Retinal pigment epithelial cell (primary cell): ENCODE measurements around the gene CACNG4.

ENCODE experiments used
- DNase-seq: peaks from one replicate; pipeline ENCODE4 v3.0.0-alpha.2; 2010; ENCODE audit warnings: low read depth
- H3K4me3 ChIP-seq: 2 replicates; pipeline ENCODE4 v1.5.1; 2011; ENCODE audit warnings: mild to moderate bottlenecking, low read length, control low read depth, moderate library complexity
- CTCF ChIP-seq: conservative IDR thresholded peaks from 2 replicates; pipeline ENCODE4 v1.5.1; 2011; ENCODE audit warnings: low read depth, low read length, control low read depth, inconsistent platforms

CACNG4 gene

DNA sequence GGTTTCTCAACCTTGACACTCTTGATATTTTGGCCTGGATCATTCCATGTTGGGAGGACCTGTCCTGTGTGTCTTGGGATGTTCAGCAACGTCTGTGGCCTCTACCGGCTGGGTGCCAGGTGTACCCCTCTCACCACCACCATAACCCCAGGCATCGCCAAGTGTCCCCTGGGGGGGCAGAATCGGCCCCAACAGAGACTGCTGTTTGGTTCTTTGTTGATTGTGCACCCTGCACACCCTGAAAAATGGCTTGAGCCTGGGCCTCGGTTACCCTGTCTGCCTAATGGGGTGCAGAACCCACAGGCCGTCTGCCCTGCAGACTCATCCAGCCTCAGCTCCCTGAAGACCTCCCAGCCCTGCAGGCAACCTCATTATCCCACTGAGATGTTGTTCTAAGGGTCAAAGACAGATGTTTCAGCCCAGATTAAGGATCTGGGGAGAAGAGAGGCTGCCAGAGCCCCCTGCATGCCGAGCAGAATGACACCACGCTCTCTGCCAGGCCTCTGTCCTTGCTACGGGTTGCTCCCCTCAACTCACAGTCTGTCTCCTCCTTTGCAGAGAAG is 89.0 kb downstream of the CACNG4 start:
- no peak for TF ChIP-seq CTCF
- DNase-seq: no peak
- no peak overlapping the region for H3K4me3 ChIP-seq

DNA sequence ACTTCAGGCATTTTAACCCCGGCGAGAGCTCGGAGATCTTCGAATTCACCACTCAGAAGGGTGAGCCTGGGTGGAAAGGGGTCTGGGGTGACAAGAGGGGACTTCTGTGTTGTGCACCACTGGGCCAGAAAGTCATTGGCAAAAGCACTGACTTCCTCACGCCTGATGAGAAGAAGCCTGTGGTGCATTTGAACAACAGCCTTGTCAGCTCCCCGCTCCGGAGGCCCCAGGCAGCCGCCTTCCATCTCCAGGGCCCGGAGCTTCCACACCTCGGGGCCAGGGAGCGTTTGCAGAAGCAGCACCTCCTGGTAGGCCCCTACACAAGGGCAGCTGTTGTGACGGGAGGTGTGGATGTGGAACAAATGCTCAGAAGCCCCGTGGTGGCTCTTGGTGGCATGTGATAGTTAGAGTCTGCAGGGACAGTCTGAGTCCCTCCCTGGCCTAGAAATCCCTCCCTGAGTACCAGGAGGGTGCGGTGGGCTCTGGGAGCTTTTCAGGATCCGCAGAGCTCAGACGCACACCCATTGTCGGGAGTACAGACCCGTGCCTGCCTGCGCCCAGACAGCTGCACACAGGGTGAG is 89.6 kb downstream of the CACNG4 start:
- no peak for DNase-seq

DNA sequence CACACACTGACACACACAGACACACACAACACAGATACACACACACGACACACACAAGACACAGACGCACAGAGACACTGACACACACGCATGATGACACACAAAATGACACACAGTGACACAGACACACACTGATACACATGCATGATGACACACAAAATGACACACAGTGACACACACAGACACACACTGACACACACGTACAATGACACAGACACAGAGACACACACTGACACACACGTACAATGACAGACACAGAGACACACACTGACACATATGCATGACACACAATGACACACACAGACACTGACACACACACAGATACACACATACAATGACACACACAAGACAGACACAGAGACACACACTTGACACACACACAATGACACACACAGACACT is 90.1 kb downstream of the CACNG4 start:
- no peak overlapping the region for H3K4me3 ChIP-seq
- no peak for TF ChIP-seq CTCF
- no peak for DNase-seq

More for the DNA sequence above, 89.6 kb downstream of the CACNG4 start:
- H3K4me3 ChIP-seq: no peak overlapping the region
- TF ChIP-seq CTCF: no peak

DNA sequence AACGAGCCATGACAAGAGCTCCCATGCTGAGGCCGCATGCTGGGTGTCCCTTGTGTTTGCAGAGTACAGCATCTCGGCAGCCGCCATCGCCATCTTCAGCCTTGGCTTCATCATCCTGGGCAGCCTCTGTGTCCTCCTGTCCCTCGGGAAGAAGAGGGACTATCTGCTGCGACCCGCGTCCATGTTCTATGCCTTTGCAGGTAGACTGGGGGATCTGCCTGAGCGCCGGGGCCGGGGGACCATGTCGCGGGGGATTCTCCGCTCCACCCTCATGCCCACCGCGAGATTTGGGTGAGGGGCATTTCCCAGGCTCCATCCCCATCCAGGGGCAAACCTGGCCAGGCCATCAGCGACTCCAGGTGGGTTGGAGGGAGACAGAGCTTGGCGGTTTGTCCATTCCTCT is 90.5 kb downstream of the CACNG4 start:
- H3K4me3 ChIP-seq: no peak overlapping the region
- no peak for DNase-seq
- no peak for TF ChIP-seq CTCF

GRCh38 chr17:67055811-67056745 is 91.6 kb downstream of the CACNG4 start:
- no peak for TF ChIP-seq CTCF
- no peak for DNase-seq
- no peak overlapping the region for H3K4me3 ChIP-seq

DNA sequence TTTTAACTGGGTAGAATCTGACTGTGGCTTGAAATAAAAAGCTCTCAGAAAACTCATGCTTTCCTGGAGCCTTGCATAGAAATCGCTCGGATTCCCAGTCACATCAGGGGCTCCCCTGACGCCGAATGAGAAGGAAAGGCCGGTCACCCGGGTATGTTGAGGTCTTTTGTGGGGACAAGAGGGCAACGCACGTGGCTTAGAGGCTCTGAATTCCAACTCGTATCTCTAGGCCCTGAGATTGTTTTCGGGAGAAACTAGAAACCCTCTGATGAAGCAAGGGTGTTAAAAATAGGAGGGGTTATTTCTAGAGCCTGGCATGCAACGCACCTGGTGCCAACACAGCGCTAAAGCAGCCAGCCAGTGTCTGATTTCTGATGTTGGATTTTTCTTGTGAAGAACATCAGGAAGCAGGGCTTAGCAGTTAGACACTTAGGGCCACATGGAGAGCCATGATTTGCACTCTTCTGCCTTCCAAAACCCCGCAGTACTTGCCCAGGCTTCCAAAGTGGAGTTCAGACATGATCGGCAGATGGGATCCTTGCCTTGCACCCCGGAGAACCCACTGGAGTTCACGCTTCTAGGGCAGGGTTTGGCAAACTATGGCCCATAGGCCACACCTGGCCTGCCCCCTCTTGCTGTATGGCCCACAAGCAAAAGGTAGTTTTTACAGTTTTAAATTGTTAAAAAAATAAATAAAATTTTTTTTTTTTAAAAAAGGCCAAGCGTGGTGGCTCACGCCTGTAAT is 92.4 kb downstream of the CACNG4 start:
- TF ChIP-seq CTCF: no peak
- DNase-seq: no peak
- no peak overlapping the region for H3K4me3 ChIP-seq
